Ovary (tissue), 9 donors: ENCODE data around the gene RPRD2. TPM values are rescaled to one million over a fixed set of nuclear protein-coding genes. Genes with fewer than 3 reads are reported as not detected.

Source experiments
- DNase-seq, 5 donors: peaks; one replicate each; pipeline ENCODE4 v3.0.0-alpha.2; 2019 to 2020
- H3K27ac ChIP-seq, 2 donors: fragments of 200-600 bp; one replicate each; pipeline versions ENCODE4 v1.5.1 to v1.8.0; 2019 to 2022
- H3K27me3 ChIP-seq: fragments of 200-600 bp; one replicate; pipeline ENCODE4 v1.8.0; 2022
- H3K36me3 ChIP-seq: fragments of 200-600 bp; sonication (generic); one replicate; pipeline ENCODE4 v1.5.1; 2019
- H3K4me1 ChIP-seq: one replicate; pipeline ENCODE4 v1.8.1; 2013; ENCODE audit warnings: mild to moderate bottlenecking, moderate library complexity; ENCODE audit not compliant: insufficient read depth
- H3K4me3 ChIP-seq: fragments of 200-600 bp; sonication (generic); one replicate; pipeline ENCODE4 v1.5.1; 2017
- H3K9me3 ChIP-seq, 2 donors: fragments of 200-600 bp in 1 of 2; sonication (generic) in 1 of 2; one replicate each; pipeline versions ENCODE4 v1.5.1 to v1.8.1; 2013 to 2019; ENCODE audit warnings: mild to moderate bottlenecking in 1 of 2, moderate library complexity in 1 of 2
- CTCF ChIP-seq, 3 donors: fragments of 450-650 bp in 2 of 3; fragments of 200-600 bp in 1 of 3; IDR thresholded peaks; one replicate each; pipeline versions ENCODE4 v1.5.1 to v1.8.0; 2016 to 2022; ENCODE audit warnings: antibody characterized with exemption in 3 of 3, mild to moderate bottlenecking in 1 of 3
- EP300 ChIP-seq: sonication (generic); formaldehyde crosslinking; IDR thresholded peaks from one replicate; pipeline ENCODE4 v1.6.1; 2017; ENCODE audit warnings: antibody characterized with exemption
- POLR2A ChIP-seq: fragments of 450-650 bp; IDR thresholded peaks from one replicate; pipeline ENCODE4 v1.6.1; 2017; ENCODE audit warnings: antibody characterized with exemption, mild to moderate bottlenecking, moderate library complexity
- WGBS, 3 donors: extraction: QIAGEN DNeasy Blood & Tissue Kit in 1 of 3; methylation state at CpG; one replicate each; pipeline versions ENCODE4 v1.1.5 to v1.1.7; 2013 to 2017; 5-methylcytosine and 5-hydroxymethylcytosine counted together
- intact Hi-C, 4 donors: fragments of 100-400 bp; cut with DNase I; formaldehyde crosslinking; loops; one replicate each; pipeline versions ENCODE4 v1.11.0 to v1.15.1; 2022 to 2023
- polyA plus RNA-seq, 2 donors: library from polyadenylated mRNA; stranded (reverse); fragments of 200-250 nt in 1 of 2; fragments of 350-450 nt in 1 of 2; fragmentation: Illumina TruSeq in 1 of 2; extraction: RNeasy Lipid Tissue Mini Kit (QIAGEN cat#74804) in 1 of 2; gene quantifications; one replicate each; pipeline ENCODE4 v1.2.3, GENCODE V29; 2013 to 2014
- total RNA-seq, 7 donors: library from RNA; depleted of rRNA in 2 of 7; stranded (reverse); fragments of >200 nt in 2 of 7; fragmentation: NEBNext Ultra II Directional in 3 of 7; extraction: Animal tissue kit (Norgen Biotek cat#: 25700) in 3 of 7; gene quantifications; one replicate each; pipeline versions ENCODE4 v1.1.0 to v1.2.4, GENCODE V29; 2016 to 2023
- donor health status: DM: no; HTN: no; CAD: no; lungs with moderate emphysema.
- donor health status: DM: no; HTN: no; CAD: no.
- donor health status: Bipolar disorder and iron deficiency.
- donor health status: DM: yes; HTN: yes; CAD: no.
- donor health status: DM: no; HTN: no; CAD: no.
- donor health status: DM: yes; HTN: yes; CAD: no.

Gene RPRD2
- total and polyA plus RNA-seq, 9 donors, result 18.2 to 55.6 (median 43.9) TPM

- H3K27ac ChIP-seq, result no peak overlapping the region
- TF ChIP-seq EP300 (no peak), POLR2A (no peak), CTCF (IDR thresholded peaks at IDR 0.05) (no peak)
- no peak overlapping the region for H3K4me3 ChIP-seq
- no peaks in the 10 kb centered on the region for H3K27me3 ChIP-seq
- intact Hi-C loops, result loop anchor here in 1 of 4 donors (10.0 kb wide), 1 partner anchor 45 kb away; the partner anchor contains the start of gene RPRD2
- no peaks in the 10 kb centered on the region for H3K36me3 ChIP-seq
- no peaks in the 10 kb centered on the region for H3K9me3 ChIP-seq
- 75 to 83% (median 79%) methylated on average over 12 of the region's 12 CpGs for WGBS, 3 donors
- H3K4me1 ChIP-seq, result peaks cover 8% of the 10 kb centered on the region
- DNase-seq, result no peak
Measured at GRCh38 chr1:150409504-150410362, 45.8 kb downstream of the RPRD2 start.

GRCh38 chr1:150410582-150411101, 46.7 kb downstream of the RPRD2 start:
- Histone ChIP-seq H3K36me3 (no peaks in the 10 kb centered on the region), H3K27ac (no peak overlapping the region), H3K4me3 (no peak overlapping the region), H3K4me1 (peaks cover 8% of the 10 kb centered on the region), H3K9me3 (no peaks in the 10 kb centered on the region), H3K27me3 (no peaks in the 10 kb centered on the region)
- WGBS, 3 donors, result 22 to 44% (median 39%) methylated on average over 6 of the region's 6 CpGs
- DNase-seq, result peak in 1 of 5 donors; percentile 20
- intact Hi-C loops, result loop anchor here in 1 of 4 donors (10.0 kb wide), 1 partner anchor 46 kb away; the partner anchor contains the start of gene RPRD2
- no peak for TF ChIP-seq POLR2A

GRCh38 chr1:150414592-150414991, 50.6 kb downstream of the RPRD2 start:
- no peak overlapping the region for H3K27ac ChIP-seq
- TF ChIP-seq POLR2A, result no peak
- TF ChIP-seq CTCF (IDR thresholded peaks at IDR 0.05), result no peak
- TF ChIP-seq EP300, result no peak
- H3K4me3 ChIP-seq, result no peak overlapping the region
- H3K36me3 ChIP-seq, result no peaks in the 10 kb centered on the region
- 46 to 76% (median 58%) methylated on average over 4 of the region's 4 CpGs for WGBS, 3 donors
- H3K27me3 ChIP-seq, result no peaks in the 10 kb centered on the region
- no peak for DNase-seq
- intact Hi-C loops, result loop anchor here in 1 of 4 donors (10.0 kb wide), 1 partner anchor 50 kb away; the partner anchor contains the start of gene RPRD2
- H3K4me1 ChIP-seq, result peaks cover 9% of the 10 kb centered on the region
- H3K9me3 ChIP-seq, result no peaks in the 10 kb centered on the region

DNA sequence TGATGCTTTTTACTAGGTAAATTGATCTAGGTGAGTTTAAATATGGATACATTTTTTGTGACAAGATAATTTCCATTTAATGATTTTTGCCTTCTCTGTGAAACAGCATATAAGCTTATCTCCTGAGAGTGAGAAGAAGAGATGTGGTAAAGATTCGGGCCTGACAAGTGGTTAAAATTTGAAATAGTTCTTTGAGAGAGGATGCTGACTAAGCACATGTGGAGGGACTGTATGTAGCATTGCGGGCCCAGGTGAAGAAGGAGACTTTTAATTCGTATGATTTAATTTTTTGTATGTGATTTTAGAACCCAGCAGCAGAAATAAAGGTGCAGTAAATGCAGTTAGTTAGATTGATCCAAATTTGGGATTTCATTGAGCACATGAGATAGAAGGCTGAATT, 51.9 kb downstream of the RPRD2 start:
- no peak for DNase-seq
- Histone ChIP-seq H3K36me3 (no peaks in the 10 kb centered on the region), H3K4me1 (peaks cover 6% of the 10 kb centered on the region), H3K9me3 (no peaks in the 10 kb centered on the region), H3K27ac (no peak overlapping the region), H3K4me3 (no peak overlapping the region), H3K27me3 (no peaks in the 10 kb centered on the region)
- 91 to 94% (median 93%) methylated on average over 3 of the region's 3 CpGs for WGBS, 3 donors
- intact Hi-C loops, result loop anchor here in 1 of 4 donors (10.0 kb wide), 1 partner anchor 51 kb away; the partner anchor contains the start of gene RPRD2
- TF ChIP-seq POLR2A (no peak), EP300 (no peak), CTCF (IDR thresholded peaks at IDR 0.05) (no peak)
